K562 (cell line): ENCODE data around the gene ZNF709. TPM values are rescaled to one million over a fixed set of nuclear protein-coding genes. Genes with fewer than 3 reads are reported as not detected.

Experiments used
- HMG20B ChIP-seq: fragments of 250-450 bp; sonication (Bioruptor Pico); IDR thresholded peaks from 2 replicates; pipeline ENCODE4 v1.5.0; 2021; ENCODE audit warnings: mild to moderate bottlenecking
- KDM1A ChIP-seq, 2 experiments: fragments of 450-650 bp; IDR thresholded peaks; 2 replicates each; pipeline ENCODE4 v1.6.1; 2016; ENCODE audit warnings: mild to moderate bottlenecking in 2 of 2
- RBM22 ChIP-seq: fragments of 200-400 bp; formaldehyde crosslinking; IDR thresholded peaks from 2 replicates; pipeline ENCODE4 v1.6.1; 2018; ENCODE audit warnings: low read length, low read depth; ENCODE audit not compliant: poor library complexity, severe bottlenecking
- RFX7 ChIP-seq: fragments of 250-450 bp; sonication (Bioruptor Pico); IDR thresholded peaks from 2 replicates; pipeline ENCODE4 v1.5.1; 2021; ENCODE audit warnings: mild to moderate bottlenecking
- SNIP1 ChIP-seq: fragments of 450-650 bp; IDR thresholded peaks from 2 replicates; pipeline ENCODE4 v1.7.1; 2017; ENCODE audit warnings: low read depth, mild to moderate bottlenecking
- TEAD1 ChIP-seq, 2 experiments: fragments of 450-650 bp in 1 of 2; sonication (generic) in 1 of 2; formaldehyde crosslinking; IDR thresholded peaks; 2 replicates each; pipeline versions ENCODE4 v1.4.0 to v1.8.0; 2020 to 2022; ENCODE audit warnings: mild to moderate bottlenecking in 2 of 2, missing genetic modification reagents in 1 of 2
- TGIF2 ChIP-seq: sonication (generic); formaldehyde crosslinking; IDR thresholded peaks from 2 replicates; pipeline ENCODE4 v1.8.1; 2022; ENCODE audit warnings: mild to moderate bottlenecking, missing genetic modification reagents, moderate library complexity
- THRAP3 ChIP-seq: fragments of 450-650 bp; IDR thresholded peaks from 2 replicates; pipeline ENCODE4 v1.6.1; 2016; ENCODE audit warnings: mild to moderate bottlenecking, inconsistent platforms, borderline replicate concordance
- TRIM28 ChIP-seq: fragments of 450-650 bp; IDR thresholded peaks from 2 replicates; pipeline ENCODE4 v1.6.1; 2017
- ZNF174 ChIP-seq: fragments of 250-450 bp; sonication (Bioruptor Pico); IDR thresholded peaks from 2 replicates; pipeline ENCODE4 v1.4.0; 2020; ENCODE audit warnings: mild to moderate bottlenecking
- ZNF274 ChIP-seq: IDR thresholded peaks from 2 replicates; pipeline ENCODE4 v1.6.1; 2011; ENCODE audit warnings: low read depth, mild to moderate bottlenecking, low read length, moderate library complexity, borderline replicate concordance
- polyA plus RNA-seq, 8 experiments: library from polyadenylated mRNA; depleted of rRNA in 4 of 8; stranded (reverse) in 5 of 8; unstranded in 3 of 8; fragments of >200 nt; fragmentation: Nextera tagmentation in 2 of 8; fragmentation: Illumina TruSeq in 1 of 8; extraction: Ambion mirVana in 2 of 8; extraction: Trizol in 1 of 8; gene quantifications; 2 replicates each; pipeline versions ENCODE4 v1.2.1 to v1.2.3, GENCODE V29; 2011 to 2014; ENCODE audit warnings: inconsistent platforms in 1 of 8, missing spikeins in 1 of 8
- total RNA-seq, 7 experiments: library from RNA; depleted of rRNA in 6 of 7; stranded (reverse); fragments of >200 nt in 6 of 7; fragmentation: Illumina TruSeq in 2 of 7; extraction: Trizol in 2 of 7; gene quantifications; 2 replicates each; pipeline versions ENCODE4 v1.2.1 to v1.2.3, GENCODE V29; 2011 to 2021; ENCODE audit warnings: low replicate concordance in 1 of 7
- TF ChIP-seq, protein P1 (sequence below): sonication (generic); formaldehyde crosslinking; IDR thresholded peaks from 2 replicates; pipeline ENCODE4 v1.8.0; 2022; ENCODE audit warnings: mild to moderate bottlenecking, missing genetic modification reagents, borderline replicate concordance
- TF ChIP-seq, protein P2 (sequence below): fragments of 250-450 bp; sonication (Bioruptor Pico); IDR thresholded peaks from 2 replicates; pipeline ENCODE4 v1.5.0; 2022; ENCODE audit warnings: mild to moderate bottlenecking

ZNF709 gene
- total and polyA plus RNA-seq, 9 of the 15 experiments (the other 6 are each of a cell fraction or from before 2014, with no cell fraction given) = 0.07 to 0.69 (median 0.18) TPM

DNA sequence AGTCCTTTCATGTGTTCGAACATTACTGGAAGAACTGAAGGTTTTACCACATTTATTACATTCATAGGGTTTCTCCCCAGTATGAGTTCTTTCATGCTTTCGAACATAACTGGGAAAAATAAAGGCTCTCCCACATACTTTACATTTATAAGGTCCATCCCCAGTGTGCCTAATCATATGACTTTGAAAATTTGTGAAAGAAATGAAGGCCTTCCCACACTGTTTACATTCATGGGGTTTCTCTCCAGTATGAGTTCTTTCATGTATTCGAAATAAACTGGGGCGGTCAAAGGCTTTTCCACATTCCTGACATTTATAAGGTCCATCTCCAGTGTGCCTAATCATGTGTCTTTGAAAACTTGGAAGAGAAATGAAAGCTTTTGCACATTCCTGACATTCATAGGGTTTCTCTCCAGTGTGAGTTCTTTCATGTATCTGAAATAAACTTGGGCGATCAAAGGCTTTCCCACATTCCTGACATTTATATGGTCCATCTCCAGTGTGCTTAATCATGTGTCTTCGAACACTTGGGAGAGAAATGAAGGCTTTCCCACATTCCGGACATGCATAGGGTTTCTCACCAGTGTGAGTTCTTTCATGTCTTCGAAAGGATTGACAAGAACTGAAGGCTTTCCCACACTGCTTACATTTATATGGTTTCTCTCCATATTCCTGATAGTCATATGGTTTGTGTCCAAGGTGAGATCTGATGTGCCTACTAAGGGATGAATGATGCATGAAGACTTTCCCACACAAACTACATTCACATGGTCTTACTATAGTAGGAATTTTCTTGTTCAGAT lies 42.6 kb upstream of the ZNF709 start (continued):
- TF ChIP-seq, protein P1, sequence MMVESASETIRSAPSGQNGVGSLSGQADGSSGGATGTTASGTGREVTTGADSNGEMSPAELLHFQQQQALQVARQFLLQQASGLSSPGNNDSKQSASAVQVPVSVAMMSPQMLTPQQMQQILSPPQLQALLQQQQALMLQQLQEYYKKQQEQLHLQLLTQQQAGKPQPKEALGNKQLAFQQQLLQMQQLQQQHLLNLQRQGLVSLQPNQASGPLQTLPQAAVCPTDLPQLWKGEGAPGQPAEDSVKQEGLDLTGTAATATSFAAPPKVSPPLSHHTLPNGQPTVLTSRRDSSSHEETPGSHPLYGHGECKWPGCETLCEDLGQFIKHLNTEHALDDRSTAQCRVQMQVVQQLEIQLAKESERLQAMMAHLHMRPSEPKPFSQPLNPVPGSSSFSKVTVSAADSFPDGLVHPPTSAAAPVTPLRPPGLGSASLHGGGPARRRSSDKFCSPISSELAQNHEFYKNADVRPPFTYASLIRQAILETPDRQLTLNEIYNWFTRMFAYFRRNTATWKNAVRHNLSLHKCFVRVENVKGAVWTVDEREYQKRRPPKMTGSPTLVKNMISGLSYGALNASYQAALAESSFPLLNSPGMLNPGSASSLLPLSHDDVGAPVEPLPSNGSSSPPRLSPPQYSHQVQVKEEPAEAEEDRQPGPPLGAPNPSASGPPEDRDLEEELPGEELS (CRISPR knock-in tag) = no peak
- TF ChIP-seq TGIF2 (CRISPR knock-in tag) = no peak
- no peak; a peak in 2 of 4 replicates for TF ChIP-seq KDM1A (IDR thresholded peaks at IDR 0.05)
- no peak for TF ChIP-seq RBM22
- peak; percentile 99 for TF ChIP-seq ZNF274
- TF ChIP-seq TEAD1 (CRISPR knock-in tag; IDR thresholded peaks at IDR 0.05) = peak in 1 of 2 experiments; percentile 67; a peak in 1 of 4 replicates
- peak; percentile 100 for TF ChIP-seq TRIM28
- peak; percentile 42; the same call in 1 of the 2 replicates for TF ChIP-seq SNIP1
- no peak for TF ChIP-seq HMG20B (CRISPR knock-in tag)
- TF ChIP-seq ZNF174 = no peak
- TF ChIP-seq THRAP3 = no peak
- no peak for TF ChIP-seq RFX7 (CRISPR knock-in tag)
- TF ChIP-seq, protein P2, sequence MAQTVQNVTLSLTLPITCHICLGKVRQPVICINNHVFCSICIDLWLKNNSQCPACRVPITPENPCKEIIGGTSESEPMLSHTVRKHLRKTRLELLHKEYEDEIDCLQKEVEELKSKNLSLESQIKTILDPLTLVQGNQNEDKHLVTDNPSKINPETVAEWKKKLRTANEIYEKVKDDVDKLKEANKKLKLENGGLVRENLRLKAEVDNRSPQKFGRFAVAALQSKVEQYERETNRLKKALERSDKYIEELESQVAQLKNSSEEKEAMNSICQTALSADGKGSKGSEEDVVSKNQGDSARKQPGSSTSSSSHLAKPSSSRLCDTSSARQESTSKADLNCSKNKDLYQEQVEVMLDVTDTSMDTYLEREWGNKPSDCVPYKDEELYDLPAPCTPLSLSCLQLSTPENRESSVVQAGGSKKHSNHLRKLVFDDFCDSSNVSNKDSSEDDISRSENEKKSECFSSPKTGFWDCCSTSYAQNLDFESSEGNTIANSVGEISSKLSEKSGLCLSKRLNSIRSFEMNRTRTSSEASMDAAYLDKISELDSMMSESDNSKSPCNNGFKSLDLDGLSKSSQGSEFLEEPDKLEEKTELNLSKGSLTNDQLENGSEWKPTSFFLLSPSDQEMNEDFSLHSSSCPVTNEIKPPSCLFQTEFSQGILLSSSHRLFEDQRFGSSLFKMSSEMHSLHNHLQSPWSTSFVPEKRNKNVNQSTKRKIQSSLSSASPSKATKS (CRISPR knock-in tag) = no peak
